Subcutaneous adipose tissue (tissue), 4 donors: ENCODE results near the gene ADAMTS2. TPM values are rescaled to one million over a fixed set of nuclear protein-coding genes. Genes with fewer than 3 reads are reported as not detected.

ENCODE experiments used
- CTCF ChIP-seq: fragments of 450-650 bp; IDR thresholded peaks from one replicate; pipeline ENCODE4 v1.5.1; 2016; ENCODE audit warnings: low read depth, mild to moderate bottlenecking, control low read depth, antibody characterized with exemption, moderate library complexity
- total RNA-seq, 4 donors: library from RNA; depleted of rRNA; stranded (reverse); fragments of >200 nt; gene quantifications; one replicate each; pipeline ENCODE4 v1.1.0, GENCODE V29; 2016

Gene ADAMTS2
- total RNA-seq, 4 donors from 2014 or later, result 26.7 to 56.5 (median 46.6) TPM

- no peak for TF ChIP-seq CTCF
Observed at GRCh38 chr5:179333796-179334761, 11.2 kb downstream of the ADAMTS2 start.

- no peak for TF ChIP-seq CTCF
Observed at GRCh38 chr5:179332741-179333290, 12.4 kb downstream of the ADAMTS2 start.

- no peak for TF ChIP-seq CTCF
Observed at GRCh38 chr5:179331591-179332375, 13.5 kb downstream of the ADAMTS2 start.

DNA sequence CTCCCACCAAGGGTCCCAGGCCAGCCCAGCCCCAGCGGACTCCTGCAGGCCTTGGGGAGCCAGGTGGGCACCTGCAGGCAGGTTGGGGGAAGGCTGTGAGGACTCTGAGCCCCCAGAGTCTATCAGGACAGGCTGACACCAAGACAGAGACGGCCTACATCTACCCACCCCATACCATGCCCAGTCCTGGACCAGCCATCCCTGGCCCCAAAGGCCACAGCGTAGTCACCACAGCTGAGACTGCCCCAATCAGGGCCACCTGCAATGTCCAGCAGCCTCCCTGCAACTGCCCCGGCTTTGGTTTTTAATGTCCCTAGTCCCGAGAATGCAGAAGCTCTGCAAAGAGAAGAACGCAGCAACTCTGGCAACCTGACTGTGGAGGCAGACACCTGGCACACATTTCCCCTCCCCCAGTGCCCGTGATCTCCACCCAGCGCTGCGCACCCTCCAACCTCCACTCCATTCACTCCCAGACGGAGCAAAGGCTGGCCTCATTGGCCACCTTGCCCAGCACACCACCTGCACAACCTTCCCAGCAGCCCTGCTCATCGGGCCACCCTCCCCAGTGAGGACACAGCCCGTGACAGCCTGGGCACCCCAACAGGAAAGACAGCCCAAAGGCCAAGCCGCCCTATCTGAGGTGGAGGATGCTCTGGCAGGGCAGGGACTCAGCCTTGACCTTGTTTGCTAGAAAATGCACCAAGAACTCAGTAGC lies 14.9 kb downstream of the ADAMTS2 start:
- TF ChIP-seq CTCF, result no peak

DNA sequence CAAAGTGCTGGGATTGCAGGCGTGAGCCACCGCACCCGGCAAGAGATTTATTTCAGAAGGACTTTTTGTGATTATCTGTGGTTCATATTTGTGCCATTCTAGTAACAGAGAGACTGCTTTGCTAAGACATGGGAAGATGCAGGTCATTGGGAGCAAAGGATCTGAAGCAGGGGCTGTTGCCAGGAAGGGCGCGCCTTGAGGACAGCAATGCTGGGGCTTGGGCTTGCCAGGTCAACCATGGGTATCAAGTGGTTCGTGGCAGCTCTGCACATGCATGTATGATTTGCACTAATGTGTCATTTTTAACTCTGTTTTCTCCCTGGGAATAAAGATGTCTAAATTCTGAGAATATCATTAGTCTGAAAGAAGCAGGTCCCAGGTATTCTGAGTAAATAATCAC lies 17.0 kb downstream of the ADAMTS2 start:
- no peak for TF ChIP-seq CTCF

GRCh38 chr5:179327021-179327735 lies 18.1 kb downstream of the ADAMTS2 start:
- no peak for TF ChIP-seq CTCF
